Mesothelial cell of epicardium (in vitro differentiated cells): ENCODE data around the gene YLPM1. TPM values are rescaled to one million over a fixed set of nuclear protein-coding genes. Genes with fewer than 3 reads are reported as not detected.

Experiments
- DNase-seq, 2 experiments: peaks; one replicate each; pipeline ENCODE4 v3.0.0; 2021; ENCODE audit warnings: low spot score in 2 of 2; ENCODE audit not compliant: unreplicated experiment in 2 of 2
- H3K27ac Mint-ChIP-seq: 2 replicates; pipeline ENCODE4 v1.8.0; 2021; ENCODE audit warnings: mixed read lengths
- H3K27me3 Mint-ChIP-seq: 2 replicates; pipeline ENCODE4 v1.8.0; 2021; ENCODE audit warnings: low read depth, mixed read lengths
- H3K36me3 Mint-ChIP-seq: 2 replicates; pipeline ENCODE4 v1.8.0; 2021; ENCODE audit warnings: mixed read lengths
- H3K4me1 Mint-ChIP-seq: 2 replicates; pipeline ENCODE4 v1.8.0; 2021; ENCODE audit warnings: mixed read lengths
- H3K4me3 Mint-ChIP-seq: 2 replicates; pipeline ENCODE4 v1.8.0; 2021; ENCODE audit warnings: mild to moderate bottlenecking, moderate library complexity, mixed read lengths
- H3K9me3 Mint-ChIP-seq: 2 replicates; pipeline ENCODE4 v1.8.0; 2021; ENCODE audit warnings: mixed read lengths
- total RNA-seq: library from RNA; stranded (reverse); gene quantifications from 3 replicates; pipeline ENCODE4 v1.2.1, GENCODE V29; 2021
- TF ChIP-seq, protein P1 (sequence below): fragments of 200-600 bp; sonication (generic); IDR thresholded peaks from one replicate; pipeline ENCODE4 v1.5.0; 2021; ENCODE audit warnings: antibody characterized with exemption; ENCODE audit not compliant: unreplicated experiment

The YLPM1 gene
- total RNA-seq, 1 donor from 2014 or later = 135 TPM

DNA sequence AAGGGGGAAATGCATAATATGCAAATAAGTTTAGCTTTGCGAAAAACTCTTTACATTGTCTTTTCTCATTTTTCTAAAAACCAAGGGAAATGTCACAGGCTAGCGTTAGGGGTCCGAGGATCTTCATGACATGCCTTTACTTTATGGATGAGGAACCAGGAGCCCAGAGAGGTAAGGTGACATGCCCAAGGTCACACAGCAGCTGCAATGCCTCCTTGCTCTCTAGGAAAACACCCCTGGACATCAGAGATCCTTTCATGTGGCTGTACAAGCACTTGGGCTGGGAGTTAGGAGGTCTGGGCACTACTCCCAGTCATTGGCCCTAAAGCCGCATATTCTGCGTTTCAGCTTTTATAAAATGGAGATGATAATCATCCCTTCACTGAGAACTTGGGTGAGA lies 112.1 kb downstream of the YLPM1 start:
- Mint-ChIP-seq H3K9me3 (no peaks in the 10 kb centered on the region), H3K27ac (no peak overlapping the region), H3K27me3 (peaks cover 20% of the 10 kb centered on the region), H3K36me3 (no peaks in the 10 kb centered on the region), H3K4me1 (peaks cover 5% of the 10 kb centered on the region), H3K4me3 (no peak overlapping the region)
- TF ChIP-seq, protein P1, sequence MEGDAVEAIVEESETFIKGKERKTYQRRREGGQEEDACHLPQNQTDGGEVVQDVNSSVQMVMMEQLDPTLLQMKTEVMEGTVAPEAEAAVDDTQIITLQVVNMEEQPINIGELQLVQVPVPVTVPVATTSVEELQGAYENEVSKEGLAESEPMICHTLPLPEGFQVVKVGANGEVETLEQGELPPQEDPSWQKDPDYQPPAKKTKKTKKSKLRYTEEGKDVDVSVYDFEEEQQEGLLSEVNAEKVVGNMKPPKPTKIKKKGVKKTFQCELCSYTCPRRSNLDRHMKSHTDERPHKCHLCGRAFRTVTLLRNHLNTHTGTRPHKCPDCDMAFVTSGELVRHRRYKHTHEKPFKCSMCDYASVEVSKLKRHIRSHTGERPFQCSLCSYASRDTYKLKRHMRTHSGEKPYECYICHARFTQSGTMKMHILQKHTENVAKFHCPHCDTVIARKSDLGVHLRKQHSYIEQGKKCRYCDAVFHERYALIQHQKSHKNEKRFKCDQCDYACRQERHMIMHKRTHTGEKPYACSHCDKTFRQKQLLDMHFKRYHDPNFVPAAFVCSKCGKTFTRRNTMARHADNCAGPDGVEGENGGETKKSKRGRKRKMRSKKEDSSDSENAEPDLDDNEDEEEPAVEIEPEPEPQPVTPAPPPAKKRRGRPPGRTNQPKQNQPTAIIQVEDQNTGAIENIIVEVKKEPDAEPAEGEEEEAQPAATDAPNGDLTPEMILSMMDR = no peak
- no peak for DNase-seq

DNA sequence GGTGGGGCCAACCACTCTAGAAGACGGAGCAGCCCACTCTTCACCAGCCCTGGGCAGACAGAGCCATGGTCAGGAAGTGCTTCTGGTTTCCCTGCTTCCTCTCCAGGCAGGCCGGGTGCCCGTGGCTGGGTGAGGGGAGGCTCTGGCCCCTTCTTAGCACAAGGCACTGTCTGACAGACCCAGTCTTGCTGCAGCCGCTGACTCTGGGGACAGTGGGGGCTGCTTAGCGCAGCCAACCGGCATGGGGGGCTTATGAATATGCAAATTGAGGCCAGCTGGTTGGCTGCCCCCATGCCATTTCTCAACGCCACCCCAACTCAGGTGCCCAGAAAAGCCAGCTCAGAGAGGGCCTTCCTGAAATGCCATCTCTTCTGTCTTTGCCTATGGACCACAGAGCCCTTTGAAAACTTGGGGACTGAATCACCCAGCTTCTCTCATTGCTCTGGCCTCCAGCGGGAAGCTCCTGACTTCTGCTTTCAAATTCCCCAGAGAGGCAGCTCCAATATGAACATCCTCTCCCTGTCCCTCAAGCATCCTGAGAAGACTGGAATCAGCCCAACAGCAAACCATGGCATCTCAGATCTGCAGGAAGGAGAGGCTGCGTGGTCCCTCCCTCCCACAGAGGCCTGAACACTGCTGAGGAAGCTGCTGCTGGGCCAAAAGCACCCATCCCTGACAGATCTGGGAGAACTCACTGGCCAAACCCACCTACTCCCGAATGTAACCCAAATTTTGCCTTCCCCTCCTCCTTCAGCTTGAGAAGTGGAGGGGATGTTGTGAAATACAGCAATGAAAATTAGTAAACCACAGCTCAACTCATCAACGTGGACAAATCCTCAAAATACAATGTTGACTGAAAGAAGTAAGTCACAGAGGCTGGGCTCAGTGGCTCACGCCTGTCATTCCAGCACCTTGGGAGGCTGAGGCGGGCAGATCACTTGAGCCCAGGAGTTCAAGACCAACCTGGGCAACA lies 113.1 kb downstream of the YLPM1 start, which contains the start of gene PROX2:
TSS of gene PROX2 (minus strand) at position 205 of the 973 bp plus-strand sequence. CDS start 12,311 bp downstream, outside the sequence.
- Mint-ChIP-seq H3K36me3 (no peaks in the 10 kb centered on the region), H3K9me3 (no peaks in the 10 kb centered on the region), H3K27me3 (peaks cover 20% of the 10 kb centered on the region), H3K4me3 (no peak within 1 kb of the TSS), H3K27ac (no peak within 1 kb of the TSS), H3K4me1 (peaks cover 11% of the 10 kb centered on the region)
- TF ChIP-seq, protein P1 = no peak
- DNase-seq = no peak

DNA sequence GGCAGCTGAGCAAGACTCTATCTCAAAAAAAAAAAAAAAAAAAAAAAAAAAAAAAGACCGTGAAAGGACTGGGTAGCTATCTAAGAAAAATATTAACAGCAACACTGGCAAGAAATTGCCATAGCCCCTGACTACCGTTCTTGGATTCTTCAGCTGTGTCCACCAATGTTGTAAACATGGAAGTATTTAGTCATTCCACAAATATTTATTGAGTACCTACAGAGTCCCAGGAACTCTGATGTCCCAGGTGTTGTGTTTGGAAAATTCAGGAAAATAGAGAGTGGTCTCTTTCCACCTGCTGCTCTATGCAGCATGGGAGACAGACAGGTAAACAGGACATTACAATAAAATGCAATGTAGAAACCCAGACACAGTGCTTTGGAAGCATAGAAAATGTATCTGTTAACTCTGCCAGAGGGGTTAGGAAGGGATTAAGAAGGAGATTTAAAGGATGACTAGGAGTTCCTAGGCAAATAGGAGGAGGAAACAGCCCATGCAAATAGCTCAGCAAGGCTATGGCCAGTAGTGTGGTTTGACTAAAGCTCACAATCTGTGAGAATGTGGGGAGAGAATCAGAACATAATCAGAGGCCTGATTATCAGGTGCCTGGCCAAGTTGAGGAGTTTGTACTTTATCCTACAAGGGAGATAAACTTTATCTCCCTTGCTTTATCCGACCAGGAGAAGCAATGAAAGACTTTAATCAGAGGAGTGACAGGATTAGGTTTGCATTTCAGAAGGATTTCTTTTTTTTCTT lies 116.5 kb downstream of the YLPM1 start:
- Mint-ChIP-seq H3K4me3 (peak overlapping the region; percentile 26), H3K36me3 (no peaks in the 10 kb centered on the region), H3K27me3 (peaks cover 12% of the 10 kb centered on the region), H3K27ac (no peak overlapping the region), H3K9me3 (no peaks in the 10 kb centered on the region), H3K4me1 (peaks cover 31% of the 10 kb centered on the region)
- no peak for DNase-seq
- TF ChIP-seq, protein P1 = no peak

DNA sequence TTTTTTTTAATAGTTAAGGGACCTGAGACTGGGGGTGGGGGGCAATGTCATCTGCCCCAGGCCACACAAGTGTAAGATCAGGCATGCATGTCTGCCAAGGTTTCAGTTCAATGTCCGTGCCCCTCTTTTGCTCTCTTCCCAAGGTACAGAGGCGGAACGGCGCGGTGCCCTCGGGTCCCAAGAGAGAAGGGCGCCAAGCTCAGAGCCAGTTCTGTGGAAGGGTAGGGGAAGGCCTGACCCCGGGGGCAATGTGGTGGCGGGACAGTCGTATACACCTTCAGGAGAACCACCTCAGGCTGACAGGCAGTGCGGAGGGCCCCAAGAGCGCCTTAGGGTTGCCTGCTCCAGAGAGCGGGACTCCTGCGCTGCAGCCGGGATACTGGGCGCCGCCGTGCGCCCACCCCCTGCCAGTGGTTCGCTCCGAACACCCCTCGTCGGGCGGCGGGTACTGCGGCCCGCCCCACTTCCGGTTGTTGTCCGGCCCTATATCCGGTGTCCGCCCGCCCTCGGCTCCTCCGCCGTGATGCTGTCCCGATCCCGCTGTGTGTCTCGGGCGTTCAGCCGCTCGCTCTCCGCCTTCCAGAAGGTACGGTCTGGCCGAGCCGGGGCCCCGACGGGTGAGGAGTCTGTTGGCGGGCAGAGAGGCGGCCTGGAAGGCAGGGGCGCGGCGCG lies 118.5 kb downstream of the YLPM1 start, which contains the start of gene DLST:
TSS of gene DLST (plus strand) at position 486 of the 672 bp plus-strand sequence. CDS start at position 524, 38 bp downstream.
- H3K4me1 Mint-ChIP-seq = peaks cover 33% of the 10 kb centered on the region
- TF ChIP-seq, protein P1 = no peak
- peak within 1 kb of the TSS; percentile 98 for H3K27ac Mint-ChIP-seq
- peaks cover 2% of the 10 kb centered on the region for H3K27me3 Mint-ChIP-seq
- no peaks in the 10 kb centered on the region for H3K36me3 Mint-ChIP-seq
- H3K9me3 Mint-ChIP-seq = no peaks in the 10 kb centered on the region
- peak within 1 kb of the TSS; percentile 100 for H3K4me3 Mint-ChIP-seq
- peak; percentile 76 to 90 for DNase-seq
